PC-3 (cell line): ENCODE data around the gene IRF1.

Experiments used
- EZH2 ChIP-seq: fragments of 300-600 bp; sonication (generic); IDR thresholded peaks from one replicate; pipeline ENCODE4 v1.6.1; 2017; ENCODE audit warnings: antibody characterized with exemption, mild to moderate bottlenecking, low read length; ENCODE audit not compliant: unreplicated experiment
- EZH2phosphoT487 ChIP-seq: fragments of 300-600 bp; sonication (generic); IDR thresholded peaks from 2 replicates; pipeline ENCODE4 v1.6.1; 2018; ENCODE audit warnings: mild to moderate bottlenecking, antibody characterized with exemption, low read length, borderline replicate concordance
- TF ChIP-seq, protein P1 (sequence below): fragments of 300-600 bp; sonication (generic); conservative IDR thresholded peaks from 2 replicates; pipeline ENCODE4 v1.5.1; 2017; ENCODE audit warnings: antibody characterized with exemption, low read depth, mild to moderate bottlenecking, low read length

DNA sequence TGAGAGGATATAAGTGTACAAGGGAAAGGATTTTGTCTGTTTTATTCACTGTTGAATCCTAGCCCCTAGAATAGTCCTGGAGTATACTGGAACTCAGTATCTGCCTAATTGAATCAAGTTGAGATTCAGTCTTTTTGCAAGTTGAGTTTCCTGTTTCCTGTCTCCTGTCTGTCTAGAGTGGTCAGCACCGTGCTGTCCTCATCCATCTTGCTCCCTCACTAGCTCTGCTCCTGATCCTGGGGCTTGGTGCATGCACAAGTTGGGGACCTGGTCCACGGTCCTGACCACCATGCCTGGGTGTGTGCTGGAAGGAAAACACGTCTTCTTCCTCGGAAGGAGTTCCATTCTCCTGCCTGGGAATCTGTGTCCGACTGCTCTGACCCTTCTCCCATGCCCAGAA is 49.6 kb upstream of the IRF1 start:
- TF ChIP-seq, protein P1, sequence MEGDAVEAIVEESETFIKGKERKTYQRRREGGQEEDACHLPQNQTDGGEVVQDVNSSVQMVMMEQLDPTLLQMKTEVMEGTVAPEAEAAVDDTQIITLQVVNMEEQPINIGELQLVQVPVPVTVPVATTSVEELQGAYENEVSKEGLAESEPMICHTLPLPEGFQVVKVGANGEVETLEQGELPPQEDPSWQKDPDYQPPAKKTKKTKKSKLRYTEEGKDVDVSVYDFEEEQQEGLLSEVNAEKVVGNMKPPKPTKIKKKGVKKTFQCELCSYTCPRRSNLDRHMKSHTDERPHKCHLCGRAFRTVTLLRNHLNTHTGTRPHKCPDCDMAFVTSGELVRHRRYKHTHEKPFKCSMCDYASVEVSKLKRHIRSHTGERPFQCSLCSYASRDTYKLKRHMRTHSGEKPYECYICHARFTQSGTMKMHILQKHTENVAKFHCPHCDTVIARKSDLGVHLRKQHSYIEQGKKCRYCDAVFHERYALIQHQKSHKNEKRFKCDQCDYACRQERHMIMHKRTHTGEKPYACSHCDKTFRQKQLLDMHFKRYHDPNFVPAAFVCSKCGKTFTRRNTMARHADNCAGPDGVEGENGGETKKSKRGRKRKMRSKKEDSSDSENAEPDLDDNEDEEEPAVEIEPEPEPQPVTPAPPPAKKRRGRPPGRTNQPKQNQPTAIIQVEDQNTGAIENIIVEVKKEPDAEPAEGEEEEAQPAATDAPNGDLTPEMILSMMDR: no peak
- TF ChIP-seq EZH2: no peak
- no peak for TF ChIP-seq EZH2phosphoT487
